ENCODE measurements around the gene KCND3. TPM values are rescaled to one million over a fixed set of nuclear protein-coding genes. Genes with fewer than 3 reads are reported as not detected.

KCND3 gene
- total RNA-seq, 1 donor from 2014 or later, result 5.5 TPM

DNA sequence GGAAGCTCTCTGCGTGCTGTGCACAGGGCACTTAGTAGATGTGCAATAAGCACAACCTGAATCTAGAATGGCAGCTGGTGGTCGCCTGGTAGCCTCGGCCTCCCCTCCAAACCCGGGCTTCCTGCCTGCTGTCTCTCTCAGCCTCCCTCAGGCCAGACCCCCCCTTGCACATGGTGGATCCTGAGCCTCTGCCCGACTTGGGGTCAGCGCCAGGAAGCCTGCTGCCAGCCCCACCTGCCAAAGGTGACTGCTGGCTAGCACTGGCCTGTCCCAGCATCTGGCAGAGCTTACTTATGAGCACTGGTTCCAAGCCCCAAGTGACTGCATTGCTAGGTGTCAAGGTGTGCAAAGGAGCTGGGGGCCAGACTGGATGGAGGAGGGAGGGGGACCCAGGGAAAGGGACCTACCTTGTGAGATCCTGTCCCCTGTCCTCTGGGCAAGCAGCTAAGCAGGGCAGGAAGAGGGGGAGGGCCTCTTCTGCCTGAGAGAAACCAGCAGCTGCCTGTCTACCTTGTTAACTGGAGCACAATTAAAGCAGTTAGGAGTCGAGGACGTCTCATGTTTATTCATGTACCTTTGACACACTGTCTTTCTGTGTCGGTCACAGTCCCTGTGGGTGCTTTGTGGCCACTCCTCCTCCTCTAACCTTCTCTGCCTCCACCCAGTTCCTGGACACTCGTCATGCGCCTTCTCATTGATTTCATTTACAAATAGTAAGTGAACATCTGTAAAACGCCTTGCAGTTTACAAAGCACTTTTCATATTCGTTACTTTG lies 132.9 kb downstream of the KCND3 start:
- Histone ChIP-seq H3K4me1 (no peaks in the 10 kb centered on the region), H3K4me3 (no peak overlapping the region), H3K27ac (no peak overlapping the region), H3K36me3 (no peaks in the 10 kb centered on the region), H3K9me3 (no peaks in the 10 kb centered on the region), H3K27me3 (ENCODE audit: low read depth) (peaks cover 5% of the 10 kb centered on the region)
- DNase-seq, result no peak
- no peak for TF ChIP-seq CTCF (IDR thresholded peaks at IDR 0.05)
- no peak for ATAC-seq
- intact Hi-C loops (cut with DNase I), result no loop called here

GRCh38 chr1:111855260-111855659 lies 134.2 kb downstream of the KCND3 start:
- no peak overlapping the region for H3K4me3 ChIP-seq
- no peaks in the 10 kb centered on the region for H3K9me3 ChIP-seq
- H3K4me1 ChIP-seq, result no peaks in the 10 kb centered on the region
- H3K27ac ChIP-seq, result no peak overlapping the region
- intact Hi-C loops (cut with DNase I), result no loop called here
- H3K36me3 ChIP-seq, result no peaks in the 10 kb centered on the region
- peaks cover 5% of the 10 kb centered on the region for H3K27me3 ChIP-seq (ENCODE audit: low read depth)
- no peak for TF ChIP-seq CTCF (IDR thresholded peaks at IDR 0.05)
- ATAC-seq, result no peak
- no peak for DNase-seq

DNA sequence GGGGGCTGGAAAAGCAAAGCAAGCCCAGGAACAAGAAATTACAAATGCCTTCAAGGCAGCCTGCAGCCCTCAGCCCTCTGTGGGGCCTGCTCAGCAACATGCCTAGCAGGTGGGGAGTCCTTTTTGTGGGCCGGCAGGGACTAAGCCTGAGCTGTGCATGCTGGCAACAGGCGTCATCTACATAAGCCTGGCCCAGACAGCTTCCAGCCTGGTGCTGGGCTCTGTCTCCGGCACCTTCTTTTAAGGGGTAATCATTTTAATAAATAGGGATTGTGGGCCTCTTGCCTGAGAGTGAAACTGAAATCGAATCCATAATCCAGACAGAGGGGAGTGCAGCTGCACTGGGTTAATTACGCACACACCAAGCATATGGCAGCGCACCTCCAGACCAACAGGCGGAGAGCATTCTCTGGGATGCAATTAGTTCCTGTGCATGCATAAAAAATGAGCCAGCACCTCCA lies 137.2 kb downstream of the KCND3 start:
- intact Hi-C loops (cut with DNase I), result no loop called here
- Histone ChIP-seq H3K4me3 (no peak overlapping the region), H3K27ac (no peak overlapping the region), H3K36me3 (no peaks in the 10 kb centered on the region), H3K27me3 (ENCODE audit: low read depth) (peaks cover 5% of the 10 kb centered on the region), H3K9me3 (no peaks in the 10 kb centered on the region), H3K4me1 (no peaks in the 10 kb centered on the region)
- DNase-seq (no peak), ATAC-seq (no peak)
- TF ChIP-seq CTCF (IDR thresholded peaks at IDR 0.05), result no peak

DNA sequence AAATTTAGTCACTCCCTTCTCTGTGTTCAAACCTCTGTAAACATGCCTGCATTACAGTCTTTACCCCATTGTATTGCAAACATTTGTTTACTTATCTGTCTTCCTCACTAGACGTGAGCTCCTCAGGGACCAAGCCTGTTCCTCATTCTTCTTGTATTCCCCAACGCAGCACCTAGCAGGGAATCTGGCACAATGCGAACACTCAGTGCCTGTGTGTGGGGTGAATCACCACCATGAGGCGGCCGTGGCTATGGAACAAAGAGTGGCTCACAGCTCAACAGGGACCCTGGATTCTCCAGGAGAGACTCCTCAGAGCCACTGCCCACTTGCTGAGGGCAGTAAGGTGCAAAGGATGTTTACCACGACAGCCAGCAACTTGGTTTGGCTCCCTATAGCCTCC lies 137.9 kb downstream of the KCND3 start:
- no peak overlapping the region for H3K4me3 ChIP-seq
- TF ChIP-seq CTCF (IDR thresholded peaks at IDR 0.05), result no peak
- no peaks in the 10 kb centered on the region for H3K9me3 ChIP-seq
- H3K27ac ChIP-seq, result no peak overlapping the region
- DNase-seq (no peak), ATAC-seq (no peak)
- no peaks in the 10 kb centered on the region for H3K36me3 ChIP-seq
- intact Hi-C loops (cut with DNase I), result no loop called here
- peaks cover 5% of the 10 kb centered on the region for H3K27me3 ChIP-seq (ENCODE audit: low read depth)
- no peaks in the 10 kb centered on the region for H3K4me1 ChIP-seq

DNA sequence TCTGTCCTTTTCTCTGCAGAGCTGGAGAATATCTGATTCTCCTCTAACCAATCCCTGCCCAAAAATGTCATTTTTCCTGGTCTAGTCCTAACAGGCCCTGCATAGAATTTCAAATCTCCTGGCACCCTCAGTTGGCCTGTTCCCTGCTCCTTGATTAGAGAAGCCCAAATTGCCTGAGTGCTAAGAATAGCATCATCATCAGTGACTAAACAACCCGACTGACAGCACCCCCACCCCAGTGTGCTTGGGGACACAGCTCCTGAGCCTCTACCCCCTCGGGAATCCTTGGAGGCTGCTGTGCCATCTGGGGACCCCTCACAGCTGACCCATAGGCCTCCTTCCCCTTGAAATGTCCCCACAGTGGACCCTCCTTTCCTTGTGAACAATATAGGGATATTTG lies 139.4 kb downstream of the KCND3 start:
- intact Hi-C loops (cut with DNase I), result no loop called here

More for the DNA sequence above, 139.4 kb downstream of the KCND3 start:
- H3K27ac ChIP-seq, result no peak overlapping the region
- H3K36me3 ChIP-seq, result no peaks in the 10 kb centered on the region
- ATAC-seq (no peak), DNase-seq (no peak)
- TF ChIP-seq CTCF (IDR thresholded peaks at IDR 0.05), result no peak
- H3K27me3 ChIP-seq (ENCODE audit: low read depth), result peaks cover 3% of the 10 kb centered on the region
- H3K4me1 ChIP-seq, result no peaks in the 10 kb centered on the region
- H3K4me3 ChIP-seq, result no peak overlapping the region
- no peaks in the 10 kb centered on the region for H3K9me3 ChIP-seq
